CD4-positive, alpha-beta T cell treated with Interleukin-15 for 4 hours (primary cell): Measurements from ENCODE around the gene TMEM229B.

Experiments used
- DNase-seq: peaks from one replicate; pipeline ENCODE4 v3.0.0-alpha.2; 2020; ENCODE audit warnings: low spot score

The TMEM229B gene

DNA sequence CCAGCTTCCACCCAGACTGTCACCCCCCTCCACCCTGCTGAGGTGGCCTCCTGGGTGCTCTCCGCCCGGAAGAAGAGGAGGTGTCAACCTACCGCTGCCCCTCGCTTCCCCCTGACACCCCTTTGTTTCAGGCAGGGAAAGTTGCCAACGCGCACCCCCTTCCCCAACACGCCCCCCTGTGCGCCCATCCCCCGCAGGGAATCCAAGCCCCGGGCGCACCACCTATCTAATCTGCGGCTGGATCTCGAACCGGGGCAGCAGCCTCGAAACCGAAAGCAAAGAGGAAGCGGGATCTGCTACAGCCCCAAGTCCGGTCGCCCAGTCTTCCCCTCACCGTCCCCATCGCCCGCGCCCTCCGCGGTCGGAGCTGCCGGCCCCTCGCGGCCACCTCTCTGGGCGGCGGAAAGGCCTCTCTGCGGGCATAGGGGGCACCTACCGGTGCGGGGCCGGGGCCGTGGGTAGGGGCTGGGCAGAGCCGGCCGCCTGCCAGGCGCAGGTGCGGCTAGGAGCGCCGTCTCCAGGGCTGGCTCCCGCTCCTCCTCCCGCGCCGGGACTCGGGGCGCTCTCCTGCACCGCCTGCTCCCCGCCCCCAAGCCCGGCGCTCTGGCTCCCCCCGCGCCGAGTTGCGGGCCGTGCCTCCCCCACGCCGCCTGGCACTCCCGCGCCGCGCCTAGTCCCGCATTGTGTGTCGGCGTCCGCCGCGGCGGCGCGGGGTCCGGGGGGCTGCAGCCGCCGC is 26.3 kb upstream of the TMEM229B start:
- peak; percentile 29 for DNase-seq

DNA sequence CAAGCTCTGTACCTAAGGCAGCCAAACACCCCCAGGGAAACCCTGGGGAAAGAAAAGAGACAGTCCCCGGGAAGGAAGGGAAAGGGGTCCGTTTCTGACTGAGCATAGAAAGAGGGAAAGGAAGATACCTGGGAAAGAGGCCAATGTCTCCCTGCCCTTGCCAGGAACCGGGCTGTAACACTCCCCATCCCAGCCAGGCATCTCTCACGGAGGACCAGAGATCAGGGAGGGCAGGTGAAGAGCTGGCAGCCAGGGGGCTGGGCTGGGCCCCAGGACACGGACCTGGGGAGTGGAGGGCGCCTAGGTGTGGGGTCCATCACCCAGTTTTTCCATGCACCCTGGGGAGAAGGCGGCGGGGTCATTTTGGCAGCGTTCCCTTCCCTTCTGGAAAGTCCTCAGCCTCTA is 25.7 kb upstream of the TMEM229B start:
- DNase-seq = no peak

DNA sequence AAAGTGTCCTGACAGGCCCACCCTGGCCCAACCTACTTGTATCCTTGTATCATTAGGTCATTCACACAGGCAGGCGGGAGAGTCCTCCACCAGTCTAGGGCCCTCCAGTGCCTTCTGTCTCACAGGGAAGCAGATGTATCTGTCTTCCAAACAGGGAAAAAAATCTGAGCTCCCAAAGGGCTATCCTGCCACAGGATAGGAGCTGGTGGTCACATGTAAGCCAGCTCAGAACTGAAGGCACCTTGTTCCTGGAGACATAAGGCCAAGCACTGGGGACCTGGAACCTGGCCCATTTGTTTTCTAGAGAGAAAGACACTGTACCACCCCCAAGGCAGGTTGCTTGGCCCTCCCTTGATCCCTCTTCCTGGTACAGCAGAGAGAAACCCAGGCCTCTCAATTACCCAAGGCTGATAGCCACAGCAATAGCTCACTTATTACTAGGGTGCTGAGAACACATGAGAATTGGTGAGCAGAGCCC is 25.1 kb upstream of the TMEM229B start:
- DNase-seq = no peak

DNA sequence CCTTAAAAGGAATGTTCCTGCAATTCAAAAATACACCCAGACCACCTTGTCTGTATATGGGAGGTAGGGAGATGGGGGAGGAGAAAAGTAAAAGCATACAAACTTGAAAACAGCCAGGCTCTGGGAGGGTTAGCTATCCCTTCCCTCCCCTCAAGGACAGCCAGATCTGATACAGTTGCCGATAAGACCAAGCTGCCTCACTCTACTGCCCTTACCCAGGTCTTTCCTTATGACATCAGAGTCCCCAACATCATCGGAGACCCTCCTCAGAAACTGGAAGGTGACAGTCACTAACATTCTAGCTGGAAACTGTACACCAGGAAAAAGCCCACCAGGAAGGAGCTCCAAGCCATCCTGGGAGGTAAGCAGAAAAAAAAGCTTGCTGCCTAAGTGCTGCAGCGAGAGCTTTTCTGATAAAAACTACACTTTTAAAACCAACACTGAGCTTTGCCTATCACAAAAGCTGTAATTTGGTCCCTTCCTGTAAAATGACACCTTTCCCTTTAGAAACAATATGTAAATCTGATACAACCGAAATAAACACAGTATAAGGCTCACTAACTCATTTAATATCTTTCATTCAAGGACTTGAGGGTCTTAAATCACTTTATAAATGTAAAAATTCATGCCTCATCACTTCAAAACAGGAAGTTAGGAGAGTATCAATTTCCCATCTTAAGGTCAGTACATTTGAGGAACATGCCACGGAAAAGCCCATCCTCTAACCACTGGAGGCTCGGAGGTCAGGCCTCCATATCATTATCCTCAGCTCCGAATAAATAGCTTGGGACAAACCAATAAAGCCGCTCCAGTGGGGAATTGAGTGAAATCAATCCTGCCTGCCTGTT is 24.2 kb upstream of the TMEM229B start:
- DNase-seq = no peak

DNA sequence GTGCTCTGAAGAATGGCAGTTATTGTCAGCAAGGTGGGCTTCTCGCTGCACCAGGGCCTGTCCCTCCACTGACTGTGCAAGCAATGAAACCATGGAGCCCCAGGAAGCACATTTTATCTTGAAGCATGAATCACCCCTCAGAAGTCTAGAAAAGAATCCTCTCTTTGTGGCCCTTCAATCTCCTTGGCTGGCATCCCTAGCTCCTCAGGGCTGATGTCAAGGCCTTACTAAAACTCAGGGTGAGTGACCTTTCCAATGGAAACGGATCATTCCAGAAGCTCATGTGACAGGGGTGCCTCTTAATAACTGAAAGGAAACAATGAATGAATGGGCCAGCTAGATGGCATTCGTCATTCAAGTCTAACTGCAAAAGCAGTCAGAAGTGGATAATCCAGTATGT is 22.3 kb upstream of the TMEM229B start:
- no peak for DNase-seq

DNA sequence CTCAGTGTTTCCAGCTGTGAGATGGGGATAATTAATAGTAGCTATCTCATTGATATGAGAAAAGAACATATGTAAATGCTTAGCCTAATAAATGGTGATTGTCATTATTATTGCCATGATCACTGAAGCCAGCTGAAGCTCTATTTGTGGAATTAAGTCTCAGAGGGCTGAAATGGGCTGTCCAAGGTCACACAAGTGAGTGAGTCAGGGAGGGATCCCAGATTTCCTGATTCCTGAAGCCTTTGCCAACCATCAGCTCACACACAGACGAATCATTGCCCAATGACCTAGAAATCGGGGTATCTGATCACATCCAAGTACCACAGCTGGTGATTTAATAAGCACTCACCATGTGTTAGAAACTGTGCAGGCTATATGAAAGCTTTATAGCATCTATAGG is 21.6 kb upstream of the TMEM229B start:
- no peak for DNase-seq

DNA sequence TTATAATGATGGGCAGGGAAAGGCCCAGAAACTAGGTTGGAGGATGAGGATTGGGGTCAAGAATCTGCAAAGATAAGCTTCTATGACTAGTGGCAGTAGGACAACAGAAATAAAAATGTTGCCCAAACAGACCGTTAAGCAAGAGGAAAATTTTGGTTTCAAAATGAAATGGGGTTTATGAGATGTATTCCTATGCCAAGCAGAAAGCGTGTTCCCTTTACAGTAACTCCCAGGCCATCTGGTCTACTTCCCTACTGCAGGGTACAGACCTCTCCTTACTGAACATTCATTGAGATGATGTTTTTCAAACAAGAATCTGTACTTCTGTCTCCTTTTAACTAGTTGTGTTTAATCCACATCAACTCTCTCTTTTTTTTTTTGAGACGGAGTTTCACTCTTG is 20.4 kb upstream of the TMEM229B start:
- DNase-seq = no peak

DNA sequence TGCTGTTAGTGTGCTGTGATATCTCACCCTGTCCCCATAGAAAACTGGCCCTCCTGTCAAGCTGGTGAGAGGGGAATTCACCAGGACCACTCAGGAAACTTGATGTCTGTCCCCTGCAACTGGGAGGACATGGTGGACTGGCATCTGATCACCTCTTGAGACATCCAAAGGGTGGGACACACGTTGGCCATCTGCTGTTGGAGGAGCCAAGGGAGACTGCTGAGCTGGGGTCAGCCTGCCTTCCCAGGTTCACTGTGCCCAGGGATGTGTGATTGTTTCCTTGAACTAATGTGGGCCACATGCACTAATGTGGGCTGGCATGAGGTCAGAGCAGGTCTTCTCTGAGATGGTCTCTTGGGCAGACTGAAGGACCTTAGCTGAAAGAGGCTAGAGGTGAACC is 16.7 kb upstream of the TMEM229B start:
- no peak for DNase-seq

DNA sequence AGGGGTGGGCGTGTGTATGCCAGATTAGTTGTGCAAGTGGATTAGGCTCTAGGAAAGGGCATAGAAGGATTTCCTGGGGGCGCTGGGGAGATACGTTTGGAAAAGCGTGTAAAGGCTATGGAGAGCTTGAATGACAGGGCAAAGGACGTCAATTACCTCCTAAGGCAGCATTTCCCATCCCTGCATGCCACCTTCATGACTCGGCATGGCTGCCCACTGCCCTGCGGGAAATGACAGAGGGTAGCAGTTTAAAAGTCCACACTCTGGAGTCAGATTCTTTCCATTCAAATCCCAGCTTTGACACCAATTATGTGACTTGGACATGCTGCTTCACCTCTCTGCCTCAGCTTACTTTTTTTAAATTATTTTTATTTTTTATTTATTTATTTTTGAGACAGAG is 14.8 kb upstream of the TMEM229B start:
- DNase-seq = no peak

DNA sequence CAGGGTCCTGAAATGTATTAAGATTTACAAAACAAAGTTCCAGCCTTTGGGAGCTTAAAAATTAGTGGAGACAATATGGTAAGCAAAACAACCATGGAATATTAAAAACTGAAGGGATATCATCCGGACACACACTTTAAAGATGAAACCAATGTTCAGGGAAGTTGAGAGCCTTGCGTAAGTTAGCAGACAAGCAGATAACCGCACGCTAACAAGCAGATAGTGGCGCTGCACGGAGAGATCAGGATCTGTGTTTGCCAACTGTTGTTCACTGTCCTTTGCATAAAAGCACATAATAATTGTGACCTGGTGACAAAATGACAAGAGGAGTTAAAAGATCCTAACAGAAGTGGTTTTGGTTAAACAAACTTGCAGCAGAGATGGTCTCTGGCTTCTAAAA is 14.3 kb upstream of the TMEM229B start:
- no peak for DNase-seq

DNA sequence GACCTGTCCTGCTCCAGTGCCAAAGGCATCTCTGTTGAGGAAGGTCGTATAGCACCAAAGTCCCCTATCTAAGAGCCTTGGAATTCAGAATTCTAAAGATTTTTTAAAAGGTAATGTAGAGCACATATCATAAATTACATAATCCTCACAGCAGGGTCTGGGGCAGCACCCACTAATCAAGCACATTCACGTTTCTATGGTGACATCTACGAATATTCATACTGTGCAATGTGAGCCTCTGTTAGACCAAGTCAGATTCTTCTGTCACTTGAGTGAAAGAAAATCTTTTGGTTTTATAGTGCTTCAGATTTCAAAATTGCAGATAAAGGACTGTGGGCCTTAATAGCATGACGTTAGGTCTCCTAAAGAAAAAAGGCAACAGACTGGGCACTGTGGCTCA is 13.1 kb upstream of the TMEM229B start:
- no peak for DNase-seq

DNA sequence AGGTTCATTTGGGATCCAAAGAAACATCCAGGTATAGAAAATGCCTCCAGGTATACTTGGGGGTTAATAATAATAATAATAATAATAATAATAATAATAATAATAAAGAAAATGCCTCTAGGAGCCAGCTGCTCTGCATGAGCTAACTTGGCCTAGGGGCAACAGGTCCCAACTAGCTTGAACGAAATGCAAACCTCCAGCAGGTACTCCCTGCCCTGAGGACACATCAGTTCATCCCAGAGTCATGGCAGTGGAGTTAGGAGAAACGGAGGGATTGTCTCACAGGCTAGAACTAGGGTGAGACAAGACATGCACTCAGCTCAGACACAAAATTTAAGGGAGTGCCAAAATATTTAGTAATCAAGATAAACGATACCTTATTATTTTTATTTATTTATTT is 12.5 kb upstream of the TMEM229B start:
- no peak for DNase-seq

DNA sequence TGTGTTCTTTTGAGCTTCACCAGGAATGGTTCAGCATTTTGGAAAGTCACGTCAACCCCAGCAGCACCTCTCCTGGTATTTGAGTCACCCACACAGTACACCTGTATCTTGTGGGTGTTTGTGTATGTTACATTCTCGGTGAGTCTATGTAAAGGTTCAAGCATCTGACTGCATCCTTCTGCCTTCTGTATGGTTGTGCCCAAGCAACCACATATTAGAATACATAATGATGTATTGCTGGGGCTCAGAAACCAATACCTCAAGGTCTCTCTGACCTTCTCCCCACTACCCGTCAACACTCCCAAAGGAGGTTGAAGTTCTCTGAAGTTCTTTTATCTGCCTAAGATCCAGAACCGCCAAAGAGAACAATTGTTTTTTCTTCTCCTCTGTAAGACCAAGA is 9.2 kb upstream of the TMEM229B start:
- no peak for DNase-seq

DNA sequence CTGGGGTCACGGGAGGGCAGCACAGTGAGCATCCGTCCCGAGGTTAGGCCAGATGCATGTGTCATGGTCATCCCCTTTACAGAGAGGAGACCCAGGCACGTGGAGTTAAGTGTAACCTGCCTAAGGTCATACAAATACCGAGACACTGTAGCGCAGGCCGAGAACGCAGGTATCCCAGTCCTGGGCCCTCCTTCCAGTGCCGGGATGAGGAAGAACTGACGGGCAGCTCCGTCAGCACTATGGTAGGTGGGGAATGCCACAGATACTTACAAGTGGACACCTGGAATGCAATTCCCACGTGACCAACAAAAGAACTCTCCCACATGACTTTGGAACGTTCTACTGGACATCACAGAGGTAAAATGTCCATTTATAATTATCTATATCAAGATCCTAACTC is 8.7 kb upstream of the TMEM229B start:
- DNase-seq = no peak

DNA sequence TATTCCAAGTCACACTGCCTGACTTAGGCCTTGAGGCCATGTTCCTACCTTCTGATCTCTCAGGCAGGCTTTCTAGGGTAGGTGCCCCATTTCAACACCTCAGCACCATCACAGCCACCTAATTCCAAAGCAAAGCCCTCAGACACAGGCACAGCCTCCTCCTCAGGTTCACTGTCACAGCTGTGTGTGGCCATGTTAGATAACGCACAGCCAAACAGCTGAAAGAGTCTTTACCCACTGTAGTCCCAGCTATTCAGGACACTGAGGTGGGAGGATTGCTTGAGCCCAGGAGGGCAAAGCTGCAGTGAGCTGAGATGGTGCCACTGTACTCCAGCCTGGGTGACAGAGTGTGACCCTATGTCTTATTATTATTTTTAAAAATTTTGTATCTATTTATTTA is 7.3 kb upstream of the TMEM229B start:
- DNase-seq = no peak

DNA sequence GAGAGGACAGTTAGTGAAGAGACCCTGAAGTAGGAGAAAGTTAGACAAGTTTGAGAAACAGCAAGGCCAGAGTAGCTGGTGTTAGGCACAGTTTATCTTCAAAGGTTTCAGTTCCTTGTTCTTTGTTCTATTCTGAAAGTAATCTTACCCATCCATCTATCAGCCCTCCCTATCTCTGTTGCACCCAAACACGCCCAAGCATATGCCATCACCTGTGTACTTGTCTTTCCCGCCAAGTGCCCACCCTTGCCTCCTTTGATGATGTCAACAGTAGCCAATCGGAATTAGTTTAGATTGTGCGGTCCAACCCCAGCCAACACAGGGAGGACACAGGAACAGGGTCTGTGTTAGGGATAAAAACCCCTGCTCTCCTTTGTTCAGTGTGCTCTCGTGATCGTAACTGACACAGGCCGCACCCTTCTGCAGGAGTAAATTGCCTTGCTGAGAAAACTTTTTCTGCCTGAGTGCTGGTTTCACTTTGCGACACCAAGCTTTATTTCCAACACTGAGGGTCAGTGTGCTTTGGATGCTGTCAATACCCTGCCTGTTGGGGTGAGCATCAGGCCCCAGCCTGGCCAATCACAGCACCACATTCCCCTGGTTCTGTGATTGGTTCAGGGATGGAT is 4.7 kb upstream of the TMEM229B start:
- DNase-seq = no peak

DNA sequence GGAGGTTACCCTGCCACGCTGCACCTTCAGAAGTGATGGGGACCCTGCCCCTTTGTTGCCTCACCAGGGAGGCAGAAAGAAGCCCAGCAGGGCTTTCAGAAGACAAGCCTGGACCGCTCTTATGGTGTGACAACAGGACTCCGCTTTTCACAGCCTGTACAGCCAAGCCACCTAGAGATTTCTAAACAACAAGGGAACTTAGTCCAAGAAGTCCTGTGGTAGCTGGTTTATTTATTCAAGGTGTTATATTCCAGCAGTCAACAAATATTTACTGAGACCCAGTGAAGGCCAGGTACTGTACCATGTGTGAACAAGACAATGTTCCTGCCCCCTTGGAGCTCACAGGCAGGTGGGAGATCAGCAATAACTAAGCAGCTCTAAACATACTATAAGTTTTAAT is 4.0 kb upstream of the TMEM229B start:
- DNase-seq = no peak

DNA sequence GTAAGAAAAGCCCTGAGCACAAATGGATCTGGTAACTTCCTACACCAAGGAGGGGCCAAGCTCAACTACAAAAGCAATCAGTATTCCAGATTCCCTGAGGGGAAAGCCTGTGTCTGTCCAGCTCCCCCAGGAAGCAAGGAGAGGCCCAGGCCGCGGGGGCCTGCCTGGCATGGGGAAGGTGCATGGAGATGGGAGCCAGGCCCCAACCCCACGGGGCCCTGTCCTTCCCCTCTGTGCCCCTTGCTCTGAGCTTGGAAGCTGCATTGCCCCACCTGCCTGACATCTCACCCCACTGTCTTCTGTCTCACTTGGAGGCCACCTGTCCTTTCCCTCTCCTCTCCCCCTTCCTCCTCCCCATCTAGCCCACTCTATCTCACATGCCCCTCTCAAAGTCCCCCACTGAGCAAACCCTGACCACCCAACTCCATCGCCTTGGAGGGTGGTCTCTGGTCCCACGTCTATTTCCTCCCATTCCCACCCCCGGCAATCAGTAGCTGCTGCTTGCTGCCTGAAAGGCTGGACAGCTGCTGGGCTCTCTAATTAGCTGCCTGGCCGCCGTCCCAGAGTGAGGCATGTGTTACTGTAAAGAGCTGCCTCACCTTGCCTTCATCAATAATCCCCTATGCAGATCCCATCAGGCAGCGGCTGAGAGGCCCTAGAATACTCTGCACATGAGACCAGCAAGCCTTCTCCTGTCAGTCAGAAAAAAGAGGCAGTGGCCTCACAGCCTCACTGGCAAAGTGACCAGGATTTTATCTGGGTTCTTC is 3.4 kb upstream of the TMEM229B start:
- DNase-seq = no peak

DNA sequence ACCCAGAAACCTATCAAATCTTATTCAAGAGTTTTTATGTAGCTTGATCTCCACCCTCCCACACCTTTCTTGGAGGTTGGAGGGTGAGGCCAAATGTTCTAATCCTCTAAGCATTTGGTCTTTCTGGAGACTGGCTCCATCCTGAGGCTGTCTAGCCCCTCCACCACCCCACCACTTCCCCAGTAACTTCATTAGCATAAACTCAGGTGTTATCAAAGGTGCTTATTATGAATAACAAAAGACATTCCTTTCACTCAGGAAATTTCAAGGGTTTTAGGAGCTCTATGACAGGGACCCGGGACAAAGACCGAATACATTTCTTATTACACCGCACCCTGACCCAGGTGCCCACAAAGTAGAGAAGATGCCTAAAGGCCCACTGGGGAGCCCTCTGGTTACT is 2.8 kb upstream of the TMEM229B start:
- no peak for DNase-seq

DNA sequence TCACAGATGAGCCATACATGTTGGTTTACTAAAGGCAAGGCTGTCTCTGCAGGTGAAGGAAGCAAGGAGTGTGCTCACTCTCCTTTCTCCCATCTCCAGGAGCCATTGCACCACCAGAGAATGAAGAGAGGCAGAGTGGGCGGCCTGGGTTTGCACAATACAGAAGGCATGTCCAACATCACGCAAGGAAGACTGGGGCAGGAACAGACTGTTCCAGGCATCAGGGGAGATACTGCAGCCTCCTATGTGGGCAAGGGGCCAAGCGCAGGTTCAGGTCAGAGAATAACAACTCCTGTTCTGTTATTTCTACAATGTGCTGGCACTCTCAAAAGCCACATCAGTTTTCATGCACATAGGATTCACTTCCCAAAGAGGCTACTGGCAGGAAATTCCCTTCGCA is 1.7 kb upstream of the TMEM229B start:
- DNase-seq = no peak

DNA sequence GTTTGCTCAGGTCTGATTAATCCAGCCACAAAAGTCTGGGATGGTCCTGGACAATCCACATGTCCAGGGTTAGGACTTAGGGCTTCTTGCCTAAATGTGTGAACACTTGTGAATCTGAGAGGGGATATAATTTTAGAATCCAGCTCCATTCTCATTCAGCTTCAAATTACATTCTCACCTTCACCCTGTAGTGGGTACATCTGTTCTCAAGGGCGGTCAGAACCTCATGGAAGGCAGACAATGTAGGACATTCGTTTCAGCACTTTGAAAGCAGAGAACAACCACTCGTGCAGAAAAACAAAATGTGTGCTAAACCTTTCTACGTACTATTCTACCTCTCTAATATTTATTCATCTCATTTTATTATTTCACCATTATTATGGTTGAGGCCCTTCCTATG is 1.2 kb downstream of the TMEM229B start:
- DNase-seq = no peak

DNA sequence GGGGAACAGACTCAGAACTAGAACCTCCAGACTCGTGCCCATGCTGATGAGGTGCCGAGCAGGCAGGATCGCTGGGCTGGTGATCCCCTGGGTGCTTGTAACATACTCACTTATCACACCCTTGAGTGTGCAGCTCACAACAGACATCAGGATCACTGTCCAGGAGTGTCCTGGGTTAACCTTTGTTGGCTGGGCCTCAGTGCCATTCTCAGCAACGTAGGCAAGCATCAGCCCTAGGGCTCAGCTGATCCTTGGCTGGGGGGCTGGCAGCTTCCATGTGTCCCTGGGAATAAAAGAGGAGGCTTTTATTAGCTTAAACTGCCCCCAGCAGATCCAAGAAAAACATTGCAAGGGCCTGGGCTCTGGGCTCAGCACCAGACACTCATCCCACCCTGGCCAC is 1.6 kb downstream of the TMEM229B start:
- no peak for DNase-seq
